Liver (tissue), 3 donors: Measurements from ENCODE around the gene SIX1.

Experiments
- EGR1 ChIP-seq, 2 donors: IDR thresholded peaks; 2 replicates each; pipeline ENCODE4 v1.6.1; 2016 to 2018; ENCODE audit warnings: antibody characterized with exemption in 2 of 2, low read depth in 2 of 2
- FOXA1 ChIP-seq: IDR thresholded peaks from 2 replicates; pipeline ENCODE4 v1.6.1; 2016; ENCODE audit warnings: antibody characterized with exemption
- FOXA2 ChIP-seq: IDR thresholded peaks from 2 replicates; pipeline ENCODE4 v1.6.1; 2016; ENCODE audit warnings: antibody characterized with exemption
- GABPA ChIP-seq, 2 donors: IDR thresholded peaks in 1 of 2; conservative IDR thresholded peaks in 1 of 2; 2 replicates each; pipeline ENCODE4 v1.6.1; 2016; ENCODE audit warnings: antibody characterized with exemption in 2 of 2, mild to moderate bottlenecking in 1 of 2, moderate library complexity in 1 of 2
- JUND ChIP-seq, 2 donors: IDR thresholded peaks; 2 replicates each; pipeline ENCODE4 v1.6.1; 2016; ENCODE audit warnings: antibody characterized with exemption in 2 of 2
- NR2F2 ChIP-seq: IDR thresholded peaks from 2 replicates; pipeline ENCODE4 v1.6.1; 2016; ENCODE audit warnings: antibody characterized with exemption
- RAD21 ChIP-seq, 2 donors: IDR thresholded peaks; 2 replicates each; pipeline ENCODE4 v1.6.1; 2016; ENCODE audit warnings: antibody characterized with exemption in 2 of 2, mild to moderate bottlenecking in 2 of 2
- RXRA ChIP-seq, 2 donors: IDR thresholded peaks; 2 replicates each; pipeline ENCODE4 v1.6.1; 2017 to 2018; ENCODE audit warnings: antibody characterized with exemption in 2 of 2, mild to moderate bottlenecking in 1 of 2
- SP1 ChIP-seq: IDR thresholded peaks from 2 replicates; pipeline ENCODE4 v1.6.1; 2018; ENCODE audit warnings: antibody characterized with exemption, mild to moderate bottlenecking
- TAF1 ChIP-seq: conservative IDR thresholded peaks from 2 replicates; pipeline ENCODE4 v1.6.1; 2016; ENCODE audit warnings: antibody characterized with exemption, mild to moderate bottlenecking
- TF ChIP-seq, protein P1 (sequence below): fragments of 150-350 bp; IDR thresholded peaks from 2 replicates; pipeline ENCODE4 v1.5.1; 2017; ENCODE audit warnings: improper control_type of control experiment, low read depth, low read length; ENCODE audit not compliant: missing input control
- TF ChIP-seq, protein P2 (sequence below): IDR thresholded peaks from 2 replicates; pipeline ENCODE4 v1.6.1; 2016; ENCODE audit warnings: antibody characterized with exemption, mild to moderate bottlenecking
- TF ChIP-seq, protein P3 (sequence below): IDR thresholded peaks from 2 replicates; pipeline ENCODE4 v1.6.1; 2016; ENCODE audit warnings: antibody characterized with exemption
- donor health status: healthy.
- donor health status: healthy.

- TF ChIP-seq, protein P1, sequence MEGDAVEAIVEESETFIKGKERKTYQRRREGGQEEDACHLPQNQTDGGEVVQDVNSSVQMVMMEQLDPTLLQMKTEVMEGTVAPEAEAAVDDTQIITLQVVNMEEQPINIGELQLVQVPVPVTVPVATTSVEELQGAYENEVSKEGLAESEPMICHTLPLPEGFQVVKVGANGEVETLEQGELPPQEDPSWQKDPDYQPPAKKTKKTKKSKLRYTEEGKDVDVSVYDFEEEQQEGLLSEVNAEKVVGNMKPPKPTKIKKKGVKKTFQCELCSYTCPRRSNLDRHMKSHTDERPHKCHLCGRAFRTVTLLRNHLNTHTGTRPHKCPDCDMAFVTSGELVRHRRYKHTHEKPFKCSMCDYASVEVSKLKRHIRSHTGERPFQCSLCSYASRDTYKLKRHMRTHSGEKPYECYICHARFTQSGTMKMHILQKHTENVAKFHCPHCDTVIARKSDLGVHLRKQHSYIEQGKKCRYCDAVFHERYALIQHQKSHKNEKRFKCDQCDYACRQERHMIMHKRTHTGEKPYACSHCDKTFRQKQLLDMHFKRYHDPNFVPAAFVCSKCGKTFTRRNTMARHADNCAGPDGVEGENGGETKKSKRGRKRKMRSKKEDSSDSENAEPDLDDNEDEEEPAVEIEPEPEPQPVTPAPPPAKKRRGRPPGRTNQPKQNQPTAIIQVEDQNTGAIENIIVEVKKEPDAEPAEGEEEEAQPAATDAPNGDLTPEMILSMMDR, result no peak
- TF ChIP-seq EGR1 (IDR thresholded peaks at IDR 0.05; ENCODE audit: low read depth in 2 of 2) (no peak), JUND (IDR thresholded peaks at IDR 0.05) (no peak), GABPA (IDR thresholded peaks at IDR 0.05 in 1 of 2, conservative IDR thresholded peaks at IDR 0.05 in 1 of 2) (no peak), TAF1 (no peak), SP1 (no peak), FOXA1 (no peak), RXRA (IDR thresholded peaks at IDR 0.05) (no peak), RAD21 (IDR thresholded peaks at IDR 0.05) (no peak), FOXA2 (no peak), NR2F2 (no peak)
- TF ChIP-seq, protein P2, sequence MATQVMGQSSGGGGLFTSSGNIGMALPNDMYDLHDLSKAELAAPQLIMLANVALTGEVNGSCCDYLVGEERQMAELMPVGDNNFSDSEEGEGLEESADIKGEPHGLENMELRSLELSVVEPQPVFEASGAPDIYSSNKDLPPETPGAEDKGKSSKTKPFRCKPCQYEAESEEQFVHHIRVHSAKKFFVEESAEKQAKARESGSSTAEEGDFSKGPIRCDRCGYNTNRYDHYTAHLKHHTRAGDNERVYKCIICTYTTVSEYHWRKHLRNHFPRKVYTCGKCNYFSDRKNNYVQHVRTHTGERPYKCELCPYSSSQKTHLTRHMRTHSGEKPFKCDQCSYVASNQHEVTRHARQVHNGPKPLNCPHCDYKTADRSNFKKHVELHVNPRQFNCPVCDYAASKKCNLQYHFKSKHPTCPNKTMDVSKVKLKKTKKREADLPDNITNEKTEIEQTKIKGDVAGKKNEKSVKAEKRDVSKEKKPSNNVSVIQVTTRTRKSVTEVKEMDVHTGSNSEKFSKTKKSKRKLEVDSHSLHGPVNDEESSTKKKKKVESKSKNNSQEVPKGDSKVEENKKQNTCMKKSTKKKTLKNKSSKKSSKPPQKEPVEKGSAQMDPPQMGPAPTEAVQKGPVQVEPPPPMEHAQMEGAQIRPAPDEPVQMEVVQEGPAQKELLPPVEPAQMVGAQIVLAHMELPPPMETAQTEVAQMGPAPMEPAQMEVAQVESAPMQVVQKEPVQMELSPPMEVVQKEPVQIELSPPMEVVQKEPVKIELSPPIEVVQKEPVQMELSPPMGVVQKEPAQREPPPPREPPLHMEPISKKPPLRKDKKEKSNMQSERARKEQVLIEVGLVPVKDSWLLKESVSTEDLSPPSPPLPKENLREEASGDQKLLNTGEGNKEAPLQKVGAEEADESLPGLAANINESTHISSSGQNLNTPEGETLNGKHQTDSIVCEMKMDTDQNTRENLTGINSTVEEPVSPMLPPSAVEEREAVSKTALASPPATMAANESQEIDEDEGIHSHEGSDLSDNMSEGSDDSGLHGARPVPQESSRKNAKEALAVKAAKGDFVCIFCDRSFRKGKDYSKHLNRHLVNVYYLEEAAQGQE, result no peak
- TF ChIP-seq, protein P3, sequence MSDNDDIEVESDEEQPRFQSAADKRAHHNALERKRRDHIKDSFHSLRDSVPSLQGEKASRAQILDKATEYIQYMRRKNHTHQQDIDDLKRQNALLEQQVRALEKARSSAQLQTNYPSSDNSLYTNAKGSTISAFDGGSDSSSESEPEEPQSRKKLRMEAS, result no peak
Measured at GRCh38 chr14:60645126-60645741, 4.0 kb downstream of the SIX1 start.
